ENCODE measurements around the gene CSRP1. TPM values are rescaled to one million over a fixed set of nuclear protein-coding genes. Genes with fewer than 3 reads are reported as not detected.
A peak's percentile ranks its signal among the peaks of the same experiment; 100 is the strongest.

CSRP1 gene
- total RNA-seq, 1 donor from 2014 or later, result 11.4 TPM

DNA sequence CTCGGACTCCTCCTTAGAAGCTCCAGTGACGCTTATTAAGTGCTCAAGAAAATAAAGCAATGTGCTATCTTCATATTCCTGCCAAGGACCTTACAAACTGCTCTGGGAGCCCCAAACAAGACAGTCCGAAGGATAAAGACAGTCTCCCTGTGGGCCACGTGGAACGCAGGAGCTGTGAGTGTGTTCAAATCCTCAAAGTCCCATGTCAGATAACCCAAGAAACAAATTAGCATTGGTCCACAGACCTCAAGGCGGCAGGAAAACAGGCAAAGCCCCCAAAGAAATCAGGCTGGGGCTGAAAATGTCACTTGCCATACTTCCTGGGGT is 29.0 kb upstream of the CSRP1 start:
- H3K36me3 Mint-ChIP-seq, result no peaks in the 10 kb centered on the region
- H3K27ac Mint-ChIP-seq, result no peak overlapping the region
- no peaks in the 10 kb centered on the region for H3K27me3 Mint-ChIP-seq (ENCODE audit: low read depth)
- no peak for DNase-seq (ENCODE audit: low spot score in 2 of 2, unreplicated experiment in 2 of 2)
- peaks cover 33% of the 10 kb centered on the region for H3K4me1 Mint-ChIP-seq
- H3K9me3 Mint-ChIP-seq, result no peaks in the 10 kb centered on the region
- no peak overlapping the region for H3K4me3 Mint-ChIP-seq
- no peak for TF ChIP-seq CTCF (IDR thresholded peaks at IDR 0.05; ENCODE audit: unreplicated experiment)

GRCh38 chr1:201535046-201535918 is 28.4 kb upstream of the CSRP1 start:
- Mint-ChIP-seq H3K27me3 (ENCODE audit: low read depth) (no peaks in the 10 kb centered on the region), H3K36me3 (no peaks in the 10 kb centered on the region), H3K9me3 (no peaks in the 10 kb centered on the region), H3K27ac (peak overlapping the region; percentile 57), H3K4me3 (no peak overlapping the region), H3K4me1 (peaks cover 32% of the 10 kb centered on the region)
- TF ChIP-seq CTCF (IDR thresholded peaks at IDR 0.05; ENCODE audit: unreplicated experiment), result no peak
- DNase-seq (ENCODE audit: low spot score in 2 of 2, unreplicated experiment in 2 of 2), result no peak

DNA sequence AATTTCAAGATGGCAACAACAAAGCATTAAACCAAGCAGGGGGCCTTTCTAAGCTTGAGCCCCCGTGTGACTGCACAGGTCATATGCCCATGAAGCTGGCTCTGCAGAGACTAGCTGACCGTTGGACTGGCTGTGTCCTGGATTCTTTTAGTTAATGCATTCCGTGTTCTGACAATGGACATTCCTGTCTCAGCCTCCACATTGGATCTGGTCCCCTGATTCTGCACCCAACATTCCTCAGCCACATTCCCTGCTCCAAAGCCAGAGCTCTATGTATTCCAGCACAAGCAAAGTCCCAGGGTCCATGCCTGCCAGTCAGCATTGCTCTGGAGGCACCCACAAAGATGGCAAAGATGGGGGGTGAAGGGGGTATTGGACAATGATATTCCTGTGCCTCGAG is 26.9 kb upstream of the CSRP1 start:
- Mint-ChIP-seq H3K27me3 (ENCODE audit: low read depth) (no peaks in the 10 kb centered on the region), H3K27ac (no peak overlapping the region)

GRCh38 chr1:201531551-201532425 is 24.9 kb upstream of the CSRP1 start:
- H3K4me1 Mint-ChIP-seq, result peaks cover 24% of the 10 kb centered on the region
- peak overlapping the region; percentile 31 for H3K27ac Mint-ChIP-seq
- TF ChIP-seq CTCF (IDR thresholded peaks at IDR 0.05; ENCODE audit: unreplicated experiment), result no peak
- DNase-seq (ENCODE audit: low spot score in 2 of 2, unreplicated experiment in 2 of 2), result no peak
- no peak overlapping the region for H3K4me3 Mint-ChIP-seq
- no peaks in the 10 kb centered on the region for H3K36me3 Mint-ChIP-seq
- H3K9me3 Mint-ChIP-seq, result no peaks in the 10 kb centered on the region
- no peaks in the 10 kb centered on the region for H3K27me3 Mint-ChIP-seq (ENCODE audit: low read depth)

More for the DNA sequence above, 26.9 kb upstream of the CSRP1 start:
- H3K36me3 Mint-ChIP-seq, result no peaks in the 10 kb centered on the region
- no peaks in the 10 kb centered on the region for H3K9me3 Mint-ChIP-seq
- no peak for TF ChIP-seq CTCF (IDR thresholded peaks at IDR 0.05; ENCODE audit: unreplicated experiment)
- no peak overlapping the region for H3K4me3 Mint-ChIP-seq
- DNase-seq (ENCODE audit: low spot score in 2 of 2, unreplicated experiment in 2 of 2), result no peak
- peaks cover 30% of the 10 kb centered on the region for H3K4me1 Mint-ChIP-seq

- peaks cover 21% of the 10 kb centered on the region for H3K4me1 Mint-ChIP-seq
- H3K27ac Mint-ChIP-seq, result no peak overlapping the region
- H3K36me3 Mint-ChIP-seq, result no peaks in the 10 kb centered on the region
- DNase-seq (ENCODE audit: low spot score in 2 of 2, unreplicated experiment in 2 of 2), result peak; percentile 53 to 83
- H3K4me3 Mint-ChIP-seq, result no peak overlapping the region
- peak; percentile 57 for TF ChIP-seq CTCF (IDR thresholded peaks at IDR 0.05; ENCODE audit: unreplicated experiment)
- H3K9me3 Mint-ChIP-seq, result no peaks in the 10 kb centered on the region
- H3K27me3 Mint-ChIP-seq (ENCODE audit: low read depth), result no peaks in the 10 kb centered on the region
These were observed 24.0 kb upstream of the CSRP1 start for GRCh38 chr1:201530741-201531531.

All from mesothelial cell of epicardium (in vitro differentiated cells).